ENCODE measurements around the gene SUSD4. TPM values are rescaled to one million over a fixed set of nuclear protein-coding genes. Genes with fewer than 3 reads are reported as not detected.

Gene SUSD4
- total RNA-seq, 1 donor from 2014 or later, result 7.0 TPM

DNA sequence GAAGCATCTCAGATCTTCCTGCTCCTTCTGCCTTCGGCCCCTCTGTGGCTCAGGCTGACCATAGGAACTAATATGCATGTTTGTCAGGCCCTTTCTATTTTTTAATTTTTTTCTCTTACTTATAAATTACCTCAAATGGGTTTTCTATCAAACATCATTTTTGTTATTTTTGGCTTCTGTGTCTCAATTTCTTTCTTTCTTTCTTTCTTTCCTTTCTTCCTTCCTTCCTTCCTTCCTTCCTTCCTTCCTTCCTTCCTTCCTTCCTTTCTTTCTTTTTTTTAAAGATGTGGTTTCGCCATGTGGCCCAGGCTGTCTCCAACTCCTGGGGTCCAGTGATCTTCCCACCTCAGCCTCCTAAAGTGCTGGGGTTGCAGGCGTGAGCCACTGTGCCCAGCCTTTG lies 184.7 kb downstream of the SUSD4 start:
- Mint-ChIP-seq H3K27me3 (peaks cover 16% of the 10 kb centered on the region), H3K4me3 (no peak overlapping the region), H3K36me3 (no peaks in the 10 kb centered on the region), H3K4me1 (ENCODE audit: unreplicated experiment) (peaks cover 19% of the 10 kb centered on the region), H3K9me3 (no peaks in the 10 kb centered on the region), H3K27ac (no peak overlapping the region)
- DNase-seq (ENCODE audit: extremely low spot score, unreplicated experiment), result no peak
- TF ChIP-seq, protein P1, sequence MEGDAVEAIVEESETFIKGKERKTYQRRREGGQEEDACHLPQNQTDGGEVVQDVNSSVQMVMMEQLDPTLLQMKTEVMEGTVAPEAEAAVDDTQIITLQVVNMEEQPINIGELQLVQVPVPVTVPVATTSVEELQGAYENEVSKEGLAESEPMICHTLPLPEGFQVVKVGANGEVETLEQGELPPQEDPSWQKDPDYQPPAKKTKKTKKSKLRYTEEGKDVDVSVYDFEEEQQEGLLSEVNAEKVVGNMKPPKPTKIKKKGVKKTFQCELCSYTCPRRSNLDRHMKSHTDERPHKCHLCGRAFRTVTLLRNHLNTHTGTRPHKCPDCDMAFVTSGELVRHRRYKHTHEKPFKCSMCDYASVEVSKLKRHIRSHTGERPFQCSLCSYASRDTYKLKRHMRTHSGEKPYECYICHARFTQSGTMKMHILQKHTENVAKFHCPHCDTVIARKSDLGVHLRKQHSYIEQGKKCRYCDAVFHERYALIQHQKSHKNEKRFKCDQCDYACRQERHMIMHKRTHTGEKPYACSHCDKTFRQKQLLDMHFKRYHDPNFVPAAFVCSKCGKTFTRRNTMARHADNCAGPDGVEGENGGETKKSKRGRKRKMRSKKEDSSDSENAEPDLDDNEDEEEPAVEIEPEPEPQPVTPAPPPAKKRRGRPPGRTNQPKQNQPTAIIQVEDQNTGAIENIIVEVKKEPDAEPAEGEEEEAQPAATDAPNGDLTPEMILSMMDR (conservative IDR thresholded peaks at IDR 0.05), result no peak

DNA sequence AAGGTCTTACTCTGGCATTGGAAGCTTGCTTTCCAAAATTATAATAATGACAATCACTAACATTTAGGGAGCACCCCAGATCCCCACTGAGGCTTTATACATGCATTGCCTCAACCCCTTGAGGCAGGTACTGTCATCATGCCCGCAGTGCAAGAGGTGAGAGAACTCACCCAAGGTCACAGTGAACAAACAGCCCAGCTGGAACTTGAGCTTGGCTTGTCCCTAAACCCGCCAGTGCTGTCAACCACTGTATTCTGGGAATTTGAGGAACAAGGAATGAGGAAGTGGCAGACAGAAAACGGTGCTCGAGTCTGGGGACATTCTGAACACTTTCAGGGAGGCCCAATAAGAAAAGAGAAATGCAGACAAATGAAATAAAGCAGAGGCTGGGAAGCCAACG lies 186.3 kb downstream of the SUSD4 start:
- H3K4me3 Mint-ChIP-seq, result no peak overlapping the region
- peaks cover 13% of the 10 kb centered on the region for H3K27me3 Mint-ChIP-seq
- no peak for DNase-seq (ENCODE audit: extremely low spot score, unreplicated experiment)
- H3K36me3 Mint-ChIP-seq, result no peaks in the 10 kb centered on the region
- no peaks in the 10 kb centered on the region for H3K9me3 Mint-ChIP-seq
- H3K27ac Mint-ChIP-seq, result no peak overlapping the region
- TF ChIP-seq, protein P1 (conservative IDR thresholded peaks at IDR 0.05), result no peak
- H3K4me1 Mint-ChIP-seq (ENCODE audit: unreplicated experiment), result peaks cover 19% of the 10 kb centered on the region

DNA sequence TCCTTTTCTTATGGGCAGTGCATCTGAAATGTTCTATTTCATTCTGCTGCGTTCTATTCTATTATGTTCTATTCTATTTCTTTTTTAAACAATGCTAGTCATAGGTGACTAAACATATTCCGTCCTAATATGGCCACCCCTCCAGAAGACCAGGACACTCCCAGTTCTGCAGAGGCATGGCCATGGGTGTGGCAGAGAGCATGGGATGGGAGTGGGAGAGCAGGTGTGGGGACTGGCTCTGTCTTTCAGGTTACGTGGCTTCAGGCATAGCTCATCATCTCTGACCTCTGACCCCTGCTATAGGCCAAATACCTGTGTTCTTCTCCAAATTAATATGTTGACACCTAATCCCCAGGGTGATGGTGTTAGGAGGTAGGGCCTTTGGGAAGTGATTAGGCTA lies 187.5 kb downstream of the SUSD4 start:
- H3K27ac Mint-ChIP-seq, result peak overlapping the region; percentile 46
- peaks cover 10% of the 10 kb centered on the region for H3K27me3 Mint-ChIP-seq
- H3K4me3 Mint-ChIP-seq, result no peak overlapping the region
- no peak for DNase-seq (ENCODE audit: extremely low spot score, unreplicated experiment)
- no peaks in the 10 kb centered on the region for H3K9me3 Mint-ChIP-seq
- peaks cover 19% of the 10 kb centered on the region for H3K4me1 Mint-ChIP-seq (ENCODE audit: unreplicated experiment)
- no peaks in the 10 kb centered on the region for H3K36me3 Mint-ChIP-seq
- TF ChIP-seq, protein P1 (conservative IDR thresholded peaks at IDR 0.05), result no peak

DNA sequence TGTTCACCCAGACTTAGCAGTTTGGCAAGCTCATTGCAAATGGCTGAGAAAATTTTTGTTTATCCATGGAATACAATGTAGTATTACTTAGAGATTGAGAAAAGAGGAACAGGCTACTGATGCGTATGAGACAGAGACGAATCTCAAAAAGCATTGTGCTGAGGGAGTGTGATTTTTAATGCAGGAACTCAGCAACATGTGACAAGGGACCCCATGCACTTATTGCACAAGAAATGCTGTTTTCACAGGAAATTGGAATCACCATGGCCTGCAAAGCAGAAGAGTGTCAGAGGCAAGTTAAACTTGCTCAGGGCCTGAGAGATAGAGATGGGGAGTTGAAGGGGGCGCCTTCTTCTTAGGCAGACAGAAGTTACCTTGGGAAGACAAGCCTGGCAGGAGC lies 188.3 kb downstream of the SUSD4 start:
- TF ChIP-seq, protein P1 (conservative IDR thresholded peaks at IDR 0.05), result no peak
- H3K4me1 Mint-ChIP-seq (ENCODE audit: unreplicated experiment), result peaks cover 12% of the 10 kb centered on the region
- H3K9me3 Mint-ChIP-seq, result no peaks in the 10 kb centered on the region
- peak overlapping the region; percentile 21 for H3K4me3 Mint-ChIP-seq
- H3K27ac Mint-ChIP-seq, result no peak overlapping the region
- H3K27me3 Mint-ChIP-seq, result peaks cover 5% of the 10 kb centered on the region
- no peak for DNase-seq (ENCODE audit: extremely low spot score, unreplicated experiment)
- no peaks in the 10 kb centered on the region for H3K36me3 Mint-ChIP-seq

DNA sequence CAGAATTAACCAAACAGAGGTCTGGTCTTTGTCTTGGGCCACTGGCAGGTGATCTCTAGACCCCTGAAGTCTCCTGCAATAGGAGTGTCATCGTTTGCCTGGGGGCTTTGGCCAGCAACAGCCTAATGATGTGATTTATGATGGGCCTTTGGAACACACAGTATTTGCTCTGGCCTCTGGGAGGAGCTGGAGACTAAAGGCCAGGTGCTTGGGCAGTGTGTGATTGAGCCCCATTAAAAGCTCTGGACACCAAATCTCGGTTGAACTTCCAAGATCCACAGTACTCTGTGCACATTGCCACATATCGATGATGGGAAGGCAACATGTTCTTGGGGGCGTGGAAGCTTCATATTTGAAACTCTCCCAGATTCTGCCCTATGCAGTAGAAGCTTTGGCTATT lies 188.9 kb downstream of the SUSD4 start:
- H3K9me3 Mint-ChIP-seq, result no peaks in the 10 kb centered on the region
- H3K4me1 Mint-ChIP-seq (ENCODE audit: unreplicated experiment), result peaks cover 8% of the 10 kb centered on the region
- H3K27me3 Mint-ChIP-seq, result peaks cover 3% of the 10 kb centered on the region
- no peak for DNase-seq (ENCODE audit: extremely low spot score, unreplicated experiment)
- TF ChIP-seq, protein P1 (conservative IDR thresholded peaks at IDR 0.05), result peak; percentile 28
- H3K4me3 Mint-ChIP-seq, result no peak overlapping the region
- H3K36me3 Mint-ChIP-seq, result no peaks in the 10 kb centered on the region
- H3K27ac Mint-ChIP-seq, result no peak overlapping the region

Other genes starting within 250 kb of the SUSD4 start
- 2.8 and 4.2 TPM in 2 replicates for gene TLR5, start 220.9 kb downstream of the SUSD4 start, total RNA-seq (ENCODE audit: low replicate concordance)
- not detected in 2 replicates for gene CCDC185, start 29.2 kb upstream of the SUSD4 start, total RNA-seq (ENCODE audit: low replicate concordance)

All from type B pancreatic cell (in vitro differentiated cells).